ENCODE results near the gene RGS21.

RGS21 gene

GRCh38 chr1:192379554-192379953 lies 62.8 kb downstream of the RGS21 start:
- DNase-seq = no peak

GRCh38 chr1:192382758-192383157 lies 66.0 kb downstream of the RGS21 start:
- no peak for DNase-seq

- no peak for DNase-seq
These were observed 69.4 kb downstream of the RGS21 start for GRCh38 chr1:192386051-192386650.

GRCh38 chr1:192395211-192395610 lies 78.4 kb downstream of the RGS21 start:
- no peak for DNase-seq

- no peak for DNase-seq
These were observed 79.1 kb downstream of the RGS21 start for GRCh38 chr1:192395895-192396294.

GRCh38 chr1:192399161-192399560 lies 82.4 kb downstream of the RGS21 start:
- no peak for DNase-seq

- no peak for DNase-seq
These were observed 85.0 kb downstream of the RGS21 start for GRCh38 chr1:192401825-192402224.

GRCh38 chr1:192402571-192402970 lies 85.8 kb downstream of the RGS21 start:
- DNase-seq = no peak

- no peak for DNase-seq
These were observed 90.4 kb downstream of the RGS21 start for GRCh38 chr1:192407206-192407605.
